Large intestine (tissue), 3 donors: Measurements from ENCODE around the gene CELSR1. TPM values are rescaled to one million over a fixed set of nuclear protein-coding genes. Genes with fewer than 3 reads are reported as not detected.

Source experiments
- DNase-seq, 2 donors: peaks; one replicate each; pipeline versions ENCODE4 v3.0.0 to v3.0.0-alpha.2; 2013
- H3K27ac ChIP-seq: one replicate; pipeline ENCODE4 v1.5.1; 2013; ENCODE audit warnings: low read length
- H3K27me3 ChIP-seq: 2 replicates; pipeline ENCODE4 v1.6.1; 2013; ENCODE audit warnings: low read length; ENCODE audit not compliant: control insufficient read depth, insufficient read depth
- H3K36me3 ChIP-seq: 2 replicates; pipeline ENCODE4 v1.6.1; 2013; ENCODE audit warnings: low read length; ENCODE audit not compliant: control insufficient read depth, insufficient read depth
- H3K4me1 ChIP-seq: one replicate; pipeline ENCODE4 v1.6.1; 2013; ENCODE audit warnings: low read length; ENCODE audit not compliant: control insufficient read depth, insufficient read depth
- H3K4me3 ChIP-seq: one replicate; pipeline ENCODE4 v1.5.1; 2013; ENCODE audit warnings: low read length
- H3K9me3 ChIP-seq: one replicate; pipeline ENCODE4 v1.6.1; 2013; ENCODE audit warnings: mild to moderate bottlenecking, low read depth, low read length, moderate library complexity; ENCODE audit not compliant: control insufficient read depth
- WGBS: methylation state at CpG from one replicate; pipeline ENCODE4 v1.1.5; 2013; ENCODE audit warnings: low lambda C conversion rate; ENCODE audit not compliant: insufficient coverage; 5-methylcytosine and 5-hydroxymethylcytosine counted together
- polyA plus RNA-seq: library from polyadenylated mRNA; unstranded; fragments of 120-200 nt; gene quantifications from one replicate; pipeline ENCODE4 v1.2.1, GENCODE V29; 2013

Gene CELSR1
- polyA plus RNA-seq, 1 donor = 5.9 TPM

GRCh38 chr22:46456818-46457163, 80.6 kb downstream of the CELSR1 start:
- peaks cover 7% of the 10 kb centered on the region for H3K27me3 ChIP-seq
- no CpG with 5 or more reads among the region's 12 CpGs for WGBS
- H3K27ac ChIP-seq = no peak overlapping the region
- H3K9me3 ChIP-seq = no peaks in the 10 kb centered on the region
- H3K4me3 ChIP-seq = no peak overlapping the region
- H3K4me1 ChIP-seq = no peaks in the 10 kb centered on the region
- no peak for DNase-seq
- H3K36me3 ChIP-seq = no peaks in the 10 kb centered on the region

DNA sequence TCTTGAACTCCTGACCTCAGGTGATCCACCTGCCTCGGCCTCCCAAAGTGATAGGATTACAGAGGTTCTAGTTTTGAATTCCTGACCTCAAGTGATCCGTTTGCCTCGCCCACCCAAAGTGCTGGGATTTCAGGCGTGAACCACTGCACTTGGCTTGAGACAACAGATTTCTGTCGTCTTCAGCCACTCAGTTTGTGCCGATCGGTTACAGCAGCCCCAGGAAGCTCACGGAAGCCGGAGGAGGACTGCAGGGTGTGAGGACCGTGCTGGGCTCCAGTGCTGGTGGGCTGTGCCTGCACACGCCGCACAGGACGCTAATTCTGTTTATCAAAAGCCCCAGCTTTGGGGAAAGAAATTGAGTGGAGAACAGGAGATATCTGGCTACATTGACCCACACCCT, 82.0 kb downstream of the CELSR1 start:
- Histone ChIP-seq H3K27me3 (peaks cover 7% of the 10 kb centered on the region), H3K4me3 (no peak overlapping the region), H3K9me3 (no peaks in the 10 kb centered on the region), H3K4me1 (no peaks in the 10 kb centered on the region), H3K36me3 (no peaks in the 10 kb centered on the region), H3K27ac (no peak overlapping the region)
- WGBS = no CpG with 5 or more reads among the region's 13 CpGs
- DNase-seq = no peak

DNA sequence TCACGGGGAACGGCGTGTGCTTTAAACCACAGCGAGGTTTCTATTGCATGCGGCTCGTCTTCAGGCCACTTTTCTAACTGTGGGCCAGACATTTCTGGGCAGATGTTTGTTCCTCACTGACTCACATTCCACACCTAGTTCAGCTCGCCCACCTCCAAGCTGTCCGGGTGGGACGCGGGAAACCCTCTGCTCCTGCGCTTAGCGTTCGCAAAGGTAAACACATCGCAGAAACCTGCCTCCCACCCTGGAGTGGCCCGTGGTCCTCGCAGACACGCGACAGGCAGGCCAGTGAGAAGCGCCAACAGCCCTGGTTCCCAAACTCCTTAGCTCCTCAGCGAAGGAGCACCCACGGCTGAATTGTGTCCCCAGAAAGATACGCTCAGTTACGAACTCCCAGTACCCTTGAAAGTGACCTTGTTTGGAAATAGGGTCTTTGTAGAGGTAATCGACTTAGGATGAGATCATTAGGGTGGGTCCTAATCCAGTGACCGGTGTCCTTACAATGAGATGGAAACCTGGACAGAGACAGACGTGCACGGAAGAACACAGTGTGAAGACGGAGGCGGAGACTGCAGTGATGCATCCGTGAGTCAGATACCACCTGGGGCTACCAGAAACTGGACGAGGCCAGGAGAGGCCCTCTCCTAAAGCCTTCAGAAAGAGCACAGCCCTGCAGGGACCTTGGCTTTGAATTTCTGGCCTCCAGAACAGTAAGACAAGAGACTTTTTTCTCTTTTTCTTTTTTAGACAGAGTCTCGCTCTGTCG, 82.7 kb downstream of the CELSR1 start:
- WGBS = no CpG with 5 or more reads among the region's 33 CpGs
- Histone ChIP-seq H3K27me3 (peaks cover 7% of the 10 kb centered on the region), H3K4me3 (no peak overlapping the region), H3K9me3 (no peaks in the 10 kb centered on the region), H3K36me3 (no peaks in the 10 kb centered on the region), H3K27ac (no peak overlapping the region), H3K4me1 (no peaks in the 10 kb centered on the region)
- no peak for DNase-seq

DNA sequence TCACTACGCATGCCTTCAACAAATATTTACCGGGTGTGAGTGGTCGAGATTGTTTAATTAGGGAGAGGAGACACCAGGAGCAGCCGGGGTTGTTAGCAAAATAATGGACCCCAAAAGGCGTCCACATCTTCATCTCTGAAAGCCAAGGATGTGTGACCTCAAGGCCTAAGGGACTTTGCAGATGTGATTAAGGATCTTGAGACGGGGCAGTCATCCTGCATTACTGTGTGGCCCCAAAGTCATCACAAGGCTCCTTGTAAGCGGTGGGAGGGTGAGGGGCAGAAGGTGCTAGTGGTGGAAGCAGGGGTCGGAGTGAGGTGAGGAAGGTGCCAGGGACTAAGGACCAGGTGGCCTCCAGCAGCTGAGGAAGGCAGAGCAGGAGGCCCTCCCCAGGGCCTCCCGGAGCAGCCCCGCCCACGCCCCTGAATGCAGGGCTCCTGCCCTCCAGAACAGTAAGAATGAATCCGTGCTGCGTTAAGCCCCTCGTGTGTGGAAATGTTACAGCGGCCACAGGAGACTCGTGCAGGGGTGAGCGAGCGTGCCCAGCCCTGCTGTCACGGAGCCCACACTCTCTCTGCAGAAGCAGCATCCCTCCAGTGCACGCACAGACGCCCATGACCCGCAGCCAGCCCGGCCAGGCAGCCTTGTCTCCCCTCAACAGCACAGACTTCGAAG, 83.5 kb downstream of the CELSR1 start:
- no peak for DNase-seq
- H3K27ac ChIP-seq = no peak overlapping the region
- H3K36me3 ChIP-seq = no peaks in the 10 kb centered on the region
- no CpG with 5 or more reads among the region's 24 CpGs for WGBS
- no peak overlapping the region for H3K4me3 ChIP-seq
- H3K9me3 ChIP-seq = no peaks in the 10 kb centered on the region
- H3K27me3 ChIP-seq = peaks cover 7% of the 10 kb centered on the region
- H3K4me1 ChIP-seq = no peaks in the 10 kb centered on the region

GRCh38 chr22:46453006-46453828, 84.2 kb downstream of the CELSR1 start:
- H3K27me3 ChIP-seq = peaks cover 7% of the 10 kb centered on the region
- no peaks in the 10 kb centered on the region for H3K9me3 ChIP-seq
- no peak for DNase-seq
- H3K4me1 ChIP-seq = no peaks in the 10 kb centered on the region
- H3K36me3 ChIP-seq = no peaks in the 10 kb centered on the region
- H3K4me3 ChIP-seq = no peak overlapping the region
- no CpG with 5 or more reads among the region's 31 CpGs for whole genome bisulfite sequencing
- no peak overlapping the region for H3K27ac ChIP-seq

GRCh38 chr22:46452195-46453005, 85.0 kb downstream of the CELSR1 start:
- Histone ChIP-seq H3K4me3 (no peak overlapping the region), H3K27ac (no peak overlapping the region), H3K9me3 (no peaks in the 10 kb centered on the region), H3K4me1 (no peaks in the 10 kb centered on the region), H3K27me3 (peaks cover 7% of the 10 kb centered on the region), H3K36me3 (no peaks in the 10 kb centered on the region)
- DNase-seq = no peak
- WGBS = no CpG with 5 or more reads among the region's 16 CpGs

DNA sequence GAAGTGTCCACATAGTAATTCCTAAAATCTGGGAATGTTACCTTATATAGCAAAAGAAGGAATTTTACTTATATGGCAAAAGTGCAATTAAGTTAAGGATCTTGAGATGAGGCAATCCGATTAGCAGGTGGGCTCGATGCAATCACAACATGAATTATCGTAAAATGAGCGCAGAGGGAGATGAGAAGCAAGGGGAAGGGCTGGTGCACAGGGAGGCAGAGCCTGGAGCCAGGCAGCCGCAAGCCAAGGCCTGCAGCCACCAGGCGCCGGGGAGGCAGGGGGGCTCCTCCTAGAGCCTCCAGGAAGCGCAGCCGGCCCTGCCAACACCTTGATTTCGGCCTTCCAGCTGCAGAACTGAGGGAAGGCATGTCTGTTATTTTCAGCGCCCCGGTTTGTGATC, 85.7 kb downstream of the CELSR1 start:
- Histone ChIP-seq H3K4me1 (no peaks in the 10 kb centered on the region), H3K9me3 (no peaks in the 10 kb centered on the region), H3K27ac (no peak overlapping the region), H3K27me3 (peaks cover 7% of the 10 kb centered on the region), H3K4me3 (no peak overlapping the region), H3K36me3 (no peaks in the 10 kb centered on the region)
- no peak for DNase-seq
- no CpG with 5 or more reads among the region's 12 CpGs for WGBS

GRCh38 chr22:46450931-46451561, 86.4 kb downstream of the CELSR1 start:
- Histone ChIP-seq H3K4me3 (no peak overlapping the region), H3K27ac (no peak overlapping the region), H3K27me3 (peaks cover 7% of the 10 kb centered on the region), H3K9me3 (no peaks in the 10 kb centered on the region), H3K4me1 (no peaks in the 10 kb centered on the region), H3K36me3 (no peaks in the 10 kb centered on the region)
- no CpG with 5 or more reads among the region's 15 CpGs for WGBS
- no peak for DNase-seq

GRCh38 chr22:46449974-46450745, 87.3 kb downstream of the CELSR1 start:
- no peak for DNase-seq
- H3K9me3 ChIP-seq = no peaks in the 10 kb centered on the region
- H3K36me3 ChIP-seq = no peaks in the 10 kb centered on the region
- H3K27me3 ChIP-seq = peaks cover 7% of the 10 kb centered on the region
- WGBS = no CpG with 5 or more reads among the region's 16 CpGs
- no peak overlapping the region for H3K27ac ChIP-seq
- H3K4me1 ChIP-seq = no peaks in the 10 kb centered on the region
- no peak overlapping the region for H3K4me3 ChIP-seq
